Stimulated activated CD4-positive, alpha-beta T cell treated with anti-CD3 and anti-CD28 coated beads, Interleukin-1b, Interleukin-23, amount 100 ng/mL, for 24 hours (primary cell): ENCODE results near the gene MOB1B.
"Not testable (repeated sequence)": the region's sequence is repeated elsewhere in the genome, so short reads cannot be mapped to it uniquely, and the experiment has no call there.

Experiments
- DNase-seq, 4 experiments: peaks; one replicate each; pipeline ENCODE4 v3.0.0-alpha.2; 2020; ENCODE audit warnings: low read depth in 4 of 4, low spot score in 1 of 4

The MOB1B gene

DNA sequence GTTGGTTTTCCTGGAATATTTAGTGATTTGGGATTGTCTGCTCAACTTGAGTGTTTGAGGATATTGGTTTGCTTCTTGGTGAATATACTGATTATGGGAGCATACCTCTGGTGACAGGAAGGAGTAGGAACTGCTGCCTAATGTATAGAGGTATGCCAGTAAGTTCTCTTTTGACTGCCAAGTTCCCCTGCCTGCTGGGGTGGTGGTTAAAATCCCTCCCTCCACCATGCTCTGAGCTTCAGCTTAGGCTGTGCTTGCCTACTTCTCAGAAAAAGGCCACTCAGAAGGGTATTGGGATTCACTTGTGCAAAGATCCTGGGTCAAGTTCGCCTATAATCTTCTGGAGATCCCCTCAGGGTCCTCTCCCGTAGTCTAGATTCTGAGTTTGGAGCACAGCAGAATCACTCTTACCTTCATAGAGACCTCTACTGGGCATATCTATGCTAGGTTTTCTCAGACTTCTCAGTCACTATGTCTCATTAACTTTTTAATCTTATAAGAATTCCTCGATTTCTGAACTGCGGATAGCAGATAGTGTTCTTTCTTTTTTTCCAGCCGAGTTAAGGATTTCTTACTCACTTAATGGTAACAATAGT is 46.6 kb downstream of the MOB1B start:
- no peak for DNase-seq

DNA sequence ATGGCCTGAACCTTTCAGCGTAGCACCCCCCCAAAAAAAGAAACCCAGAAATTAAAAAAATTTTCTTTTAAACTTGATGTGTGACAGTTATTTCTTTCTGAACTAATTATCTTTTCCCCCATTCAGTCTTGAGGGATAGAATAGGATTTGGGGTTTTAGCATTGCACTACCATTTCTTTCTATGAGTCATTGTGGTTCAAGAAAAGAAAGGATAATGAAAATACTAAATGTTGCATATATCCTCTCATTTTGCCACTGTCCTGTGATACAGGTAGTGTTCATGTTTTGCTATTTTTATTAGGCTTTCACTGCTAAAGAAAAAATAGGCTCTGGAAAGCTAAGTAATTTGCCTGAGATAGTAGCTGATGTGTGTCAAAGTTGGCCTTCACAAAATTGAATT is 51.9 kb downstream of the MOB1B start:
- no peak for DNase-seq

DNA sequence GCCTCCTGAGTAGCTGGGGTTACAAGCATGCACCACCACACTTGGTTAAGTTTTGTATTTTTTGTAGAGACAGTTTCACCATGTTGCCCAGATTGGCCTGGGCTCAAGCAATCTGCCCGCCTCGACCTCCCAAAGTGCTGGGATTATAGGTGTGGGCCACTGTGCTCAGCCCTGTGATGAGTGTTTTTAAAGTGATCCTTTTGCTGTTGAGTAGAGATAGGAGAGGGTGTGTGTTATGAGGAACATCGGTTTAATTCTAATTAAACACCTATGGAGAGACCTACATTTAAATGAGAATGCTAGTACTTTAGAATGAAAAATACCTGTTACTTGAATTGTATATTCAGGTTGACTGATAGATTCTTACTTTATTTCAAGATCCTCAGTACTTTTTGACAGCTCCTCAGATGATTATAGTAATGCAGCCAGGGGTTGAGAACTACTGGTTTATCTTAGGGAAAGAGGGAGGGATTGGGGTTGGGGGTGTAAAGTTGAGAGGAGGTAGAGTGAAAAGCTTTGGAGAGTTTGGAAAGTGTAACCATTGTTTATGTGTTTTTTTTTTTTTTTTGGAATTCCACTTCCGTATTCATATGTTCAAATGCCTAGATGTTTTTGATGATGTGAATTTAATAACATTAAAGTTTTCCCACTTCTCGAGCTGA is 54.5 kb downstream of the MOB1B start:
- DNase-seq: no peak

DNA sequence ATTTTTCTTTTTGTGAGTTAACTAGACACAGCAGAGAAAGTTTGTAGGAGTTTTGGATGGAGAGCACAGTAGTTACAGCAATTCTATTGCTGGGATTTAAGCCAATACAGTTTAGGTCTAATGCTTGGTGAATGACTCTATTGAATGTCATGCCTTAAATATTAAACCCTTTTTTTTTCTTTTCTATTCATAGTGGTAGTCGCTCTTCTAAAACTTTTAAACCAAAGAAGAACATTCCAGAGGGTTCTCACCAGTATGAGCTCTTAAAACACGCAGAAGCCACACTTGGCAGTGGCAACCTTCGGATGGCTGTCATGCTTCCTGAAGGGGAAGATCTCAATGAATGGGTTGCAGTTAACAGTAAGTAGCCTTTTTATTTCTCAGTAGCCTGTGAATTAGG is 56.5 kb downstream of the MOB1B start:
- DNase-seq: no peak

DNA sequence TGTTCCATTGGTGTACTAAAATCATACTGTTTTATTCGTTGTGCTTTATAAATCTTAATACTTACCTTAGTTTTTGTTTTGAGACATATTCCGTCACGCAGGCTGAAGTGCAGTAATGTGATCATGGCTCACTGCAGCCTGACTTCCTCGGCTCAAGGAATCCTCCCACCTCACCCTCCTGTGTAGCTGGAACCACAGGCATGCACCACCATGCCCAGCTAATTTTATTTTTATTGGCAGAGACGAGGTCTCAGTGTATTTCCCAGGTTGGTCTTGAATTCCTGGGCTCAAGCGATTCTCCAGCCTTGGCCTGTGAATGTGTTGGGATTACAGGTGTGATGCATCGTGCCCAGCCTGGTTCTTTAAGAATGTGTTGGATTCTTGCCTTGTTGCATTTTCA is 66.9 kb downstream of the MOB1B start:
- no peak for DNase-seq

DNA sequence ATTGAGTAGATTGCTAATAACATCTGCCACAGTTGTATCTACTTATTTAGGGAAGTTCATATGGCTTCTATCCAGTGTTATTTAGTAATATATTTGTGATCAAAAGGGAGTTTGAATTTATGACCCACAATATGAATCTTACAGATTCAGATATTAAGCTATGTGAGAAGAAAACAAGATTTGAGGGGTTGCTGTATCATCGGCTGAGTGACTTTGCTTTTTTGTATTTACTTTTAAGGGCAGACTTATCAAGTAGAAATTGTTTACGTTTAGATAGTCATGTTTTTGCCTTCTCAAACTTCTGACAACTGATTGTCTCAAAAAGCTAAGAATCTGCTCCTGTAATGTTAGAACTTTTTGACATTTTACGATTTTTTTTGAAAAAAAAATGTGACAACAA is 74.1 kb downstream of the MOB1B start:
- no peak for DNase-seq

DNA sequence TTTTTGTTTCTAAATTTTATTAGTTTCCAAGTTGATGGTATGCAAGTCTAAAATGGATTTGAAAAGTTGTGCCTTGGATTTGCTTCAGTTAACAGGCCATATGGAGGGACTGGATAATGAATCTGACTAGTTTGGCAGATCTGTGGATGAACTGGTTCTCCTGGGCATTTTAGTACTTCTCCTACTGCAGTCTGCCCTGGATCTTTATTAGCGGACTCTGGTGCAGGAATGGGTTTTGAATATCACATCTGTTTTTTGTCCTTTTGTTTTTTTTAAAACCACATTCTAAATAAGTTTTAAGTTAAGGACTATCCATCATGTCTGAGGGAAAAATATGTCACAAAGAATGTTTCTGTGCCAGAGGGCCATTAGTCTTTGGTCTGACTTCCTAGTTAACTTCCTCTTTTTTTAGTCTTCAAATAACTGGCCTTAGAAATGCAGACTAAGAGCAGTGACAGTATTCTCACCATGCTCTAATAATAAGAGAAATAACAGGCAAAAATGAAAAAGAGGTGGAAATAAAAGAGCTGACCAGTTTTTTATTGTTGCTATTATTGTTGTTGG is 77.4 kb downstream of the MOB1B start:
- DNase-seq: no peak

DNA sequence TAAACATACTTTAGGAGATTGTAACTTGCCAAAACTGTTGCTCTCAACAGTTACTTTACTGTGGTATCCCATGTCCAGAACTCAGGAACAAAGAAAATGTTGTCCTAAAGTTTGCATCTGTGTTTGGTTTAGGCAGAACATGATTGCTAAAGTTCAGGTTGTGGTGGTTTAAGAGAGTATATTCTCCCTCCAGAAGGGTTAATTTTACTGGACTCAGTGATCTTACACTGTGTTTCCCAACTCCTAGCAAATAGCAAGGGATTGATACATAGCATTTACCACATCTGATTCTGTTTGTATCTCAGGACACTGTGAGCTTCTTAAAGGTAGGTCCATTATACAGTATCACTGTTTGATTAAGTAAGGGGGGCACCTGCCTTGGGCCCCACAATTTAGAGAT is 78.0 kb downstream of the MOB1B start:
- DNase-seq: no peak

DNA sequence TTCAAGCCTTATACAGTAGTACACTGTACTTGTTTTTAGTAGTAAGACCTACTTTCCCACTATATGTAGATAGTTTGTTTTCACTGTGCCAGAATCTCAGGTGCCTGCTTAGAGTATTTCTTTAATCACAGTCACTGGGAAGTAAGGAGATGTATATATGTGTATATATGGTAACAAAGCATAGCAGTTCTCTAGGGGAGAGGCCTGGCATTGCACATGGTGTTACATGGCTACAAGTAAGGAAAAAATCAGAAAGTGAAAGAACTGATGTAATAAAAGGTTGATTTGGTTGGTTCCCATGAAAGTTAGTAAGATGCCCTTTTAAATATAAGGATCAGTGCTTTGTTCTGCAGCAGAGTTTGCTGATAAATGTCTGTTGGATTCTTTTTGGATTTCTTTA is 81.9 kb downstream of the MOB1B start:
- DNase-seq: no peak

DNA sequence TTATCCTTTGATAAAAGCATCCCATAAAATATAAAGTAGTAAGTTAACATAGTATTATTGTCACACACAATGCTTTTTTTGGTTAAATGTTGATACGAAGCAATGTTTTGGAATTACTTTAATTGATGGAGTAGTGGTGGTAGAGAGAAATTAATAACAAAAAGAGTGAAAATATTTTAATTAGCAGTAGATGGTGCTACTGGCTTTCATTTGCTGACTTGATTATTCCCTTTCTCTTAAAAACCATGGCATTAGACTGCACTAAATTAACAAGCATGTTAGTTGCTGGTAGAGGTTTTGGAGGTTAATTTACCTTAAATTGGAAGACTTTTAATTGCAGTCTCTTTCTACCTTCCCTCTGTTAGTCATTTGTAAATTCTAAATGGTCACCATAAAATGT is 82.4 kb downstream of the MOB1B start:
- DNase-seq: no peak

DNA sequence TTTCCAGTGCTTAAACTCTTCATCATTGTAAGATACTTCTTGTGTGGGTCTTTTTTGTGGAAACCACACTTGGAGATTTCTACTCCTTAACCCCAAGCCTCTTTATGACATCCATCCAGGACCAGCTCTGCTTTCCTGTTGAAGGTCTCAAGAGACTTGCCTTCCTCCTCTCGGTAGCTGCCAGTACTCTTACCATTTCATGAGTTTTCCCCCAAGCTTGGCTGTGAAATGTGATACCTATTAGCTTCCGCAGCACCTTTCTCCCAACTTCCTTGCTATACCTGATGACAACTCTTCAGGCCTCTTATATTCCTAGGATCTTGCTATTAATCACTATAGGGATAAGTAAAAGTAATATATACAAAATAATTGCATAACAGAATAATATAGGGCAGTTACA is 89.4 kb downstream of the MOB1B start:
- no peak for DNase-seq

DNA sequence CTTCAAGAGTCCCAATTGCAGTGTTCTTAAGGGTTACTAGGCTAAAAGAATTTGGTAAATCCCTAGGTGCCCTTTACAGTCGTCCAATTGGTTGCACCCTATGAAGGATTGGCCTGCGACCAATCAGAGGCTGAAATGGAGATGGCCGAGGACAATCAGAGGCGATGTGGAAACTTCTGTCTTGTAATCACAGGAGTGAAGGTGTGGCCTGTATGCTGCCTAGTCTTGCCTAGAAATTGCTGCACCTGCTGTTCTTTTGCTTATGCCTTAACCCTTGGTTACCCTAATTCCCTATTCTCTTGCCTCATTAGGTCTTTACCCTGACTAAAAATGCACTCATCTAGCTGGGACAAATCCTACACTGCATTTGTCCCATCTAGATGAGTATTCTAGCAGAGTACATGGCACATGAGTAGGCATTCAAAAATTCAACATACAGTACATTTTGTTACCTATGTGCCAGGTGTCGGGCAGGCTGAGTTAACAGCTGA is 90.3 kb downstream of the MOB1B start:
- DNase-seq: no peak

DNA sequence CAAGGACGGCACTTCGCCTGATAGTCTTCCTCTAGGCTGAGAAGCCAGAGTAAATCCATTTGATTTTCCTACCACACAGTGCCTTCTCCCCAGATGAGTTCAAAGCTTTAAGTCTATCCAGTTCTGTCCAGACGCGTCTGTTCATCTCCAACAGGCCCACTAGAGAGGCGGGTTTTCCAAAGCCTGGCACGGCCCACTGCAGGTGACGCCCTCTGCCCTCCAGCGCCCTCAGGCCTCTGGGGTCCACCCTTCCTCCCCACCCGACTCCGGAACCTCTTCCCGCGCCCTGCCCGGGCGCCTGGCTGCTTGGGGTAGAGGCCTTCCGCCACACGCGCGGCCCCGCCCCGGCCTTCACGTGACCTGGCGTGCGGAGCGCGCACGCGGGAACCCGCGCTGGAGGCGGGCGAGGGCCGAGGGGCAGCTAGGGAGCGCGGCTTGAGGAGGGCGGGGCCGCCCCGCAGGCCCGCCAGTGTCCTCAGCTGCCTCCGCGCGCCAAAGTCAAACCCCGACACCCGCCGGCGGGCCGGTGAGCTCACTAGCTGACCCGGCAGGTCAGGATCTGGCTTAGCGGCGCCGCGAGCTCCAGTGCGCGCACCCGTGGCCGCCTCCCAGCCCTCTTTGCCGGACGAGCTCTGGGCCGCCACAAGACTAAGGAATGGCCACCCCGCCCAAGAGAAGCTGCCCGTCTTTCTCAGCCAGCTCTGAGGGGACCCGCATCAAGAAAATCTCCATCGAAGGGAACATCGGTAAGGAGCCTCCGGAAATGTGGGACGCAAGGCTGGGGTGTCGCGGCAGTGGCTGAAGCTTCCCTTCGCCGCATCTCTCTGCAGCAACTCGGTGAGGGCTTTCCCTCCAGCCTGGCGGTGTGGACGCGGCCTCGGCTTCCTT is 91.3 kb downstream of the MOB1B start, which contains the start of gene DCK:
DCK (plus strand) TSS at position 469 of the 888 bp plus-strand sequence; CDS start at position 656, 187 bp downstream.
- DNase-seq: peak; percentile 61 to 84 (median 76)

DNA sequence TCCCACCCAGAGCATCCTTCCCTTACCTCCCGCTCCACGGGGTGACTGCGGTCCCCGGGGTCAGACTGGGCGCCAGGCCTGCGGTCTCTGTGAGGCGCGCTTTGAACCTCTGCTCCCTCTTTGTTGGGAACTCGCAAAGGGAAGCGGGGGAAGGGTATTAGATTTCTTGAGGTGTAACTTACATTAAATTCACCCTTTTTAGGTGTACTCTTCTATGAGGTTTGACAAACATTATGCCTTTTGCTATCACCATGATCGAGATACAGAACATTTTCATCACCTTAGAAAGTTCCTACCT is 91.8 kb downstream of the MOB1B start:
- DNase-seq: no peak

DNA sequence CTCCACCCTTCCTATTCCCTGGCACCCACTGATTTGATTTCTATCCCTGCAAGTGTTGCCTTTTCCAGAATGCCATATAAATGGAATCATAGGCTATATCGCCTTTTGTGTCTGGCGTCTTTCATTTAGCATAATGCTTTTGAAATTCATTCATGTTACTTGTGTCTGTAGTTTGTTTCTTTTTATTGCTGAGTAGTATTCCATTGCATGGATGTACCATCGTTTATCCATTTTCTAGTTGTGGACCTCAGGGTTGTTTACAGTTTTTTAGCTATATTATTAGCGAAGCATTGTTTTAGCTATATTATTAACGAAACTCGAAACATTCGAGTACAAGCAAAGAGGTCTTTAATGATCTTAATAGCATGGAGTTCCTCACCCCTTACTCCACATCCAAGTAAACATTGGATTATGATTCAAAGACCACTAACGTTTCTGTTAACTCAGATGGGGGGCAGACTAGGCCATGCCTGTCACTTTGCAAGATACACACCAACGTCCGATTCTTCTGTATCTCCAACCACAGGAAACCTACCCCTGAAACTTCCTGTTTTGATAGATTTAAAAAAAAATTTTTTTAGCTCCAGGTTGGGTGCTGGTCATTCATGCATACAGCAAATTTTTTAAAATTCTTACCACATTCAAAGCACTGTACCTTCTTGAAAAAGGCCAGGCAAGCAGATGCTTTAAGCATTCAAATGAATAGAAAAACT is 92.4 kb downstream of the MOB1B start:
- DNase-seq: no peak

DNA sequence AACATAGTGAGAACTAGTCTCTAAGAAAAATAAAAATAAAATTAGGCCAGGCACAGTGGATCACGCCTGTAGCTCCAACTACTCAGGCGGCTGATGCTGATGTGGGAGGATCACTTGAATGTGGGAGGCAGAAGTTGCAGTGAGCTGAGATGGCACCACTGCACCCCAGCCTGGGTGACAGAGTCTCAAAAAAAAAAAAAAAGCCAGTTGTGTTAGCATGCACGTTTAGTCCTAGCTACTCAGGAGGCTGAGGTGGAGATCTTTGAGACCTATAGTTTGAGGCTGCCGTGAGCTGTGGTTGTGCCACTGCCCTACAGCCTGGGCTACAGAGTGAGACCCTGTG is 93.8 kb downstream of the MOB1B start:
- no peak for DNase-seq

DNA sequence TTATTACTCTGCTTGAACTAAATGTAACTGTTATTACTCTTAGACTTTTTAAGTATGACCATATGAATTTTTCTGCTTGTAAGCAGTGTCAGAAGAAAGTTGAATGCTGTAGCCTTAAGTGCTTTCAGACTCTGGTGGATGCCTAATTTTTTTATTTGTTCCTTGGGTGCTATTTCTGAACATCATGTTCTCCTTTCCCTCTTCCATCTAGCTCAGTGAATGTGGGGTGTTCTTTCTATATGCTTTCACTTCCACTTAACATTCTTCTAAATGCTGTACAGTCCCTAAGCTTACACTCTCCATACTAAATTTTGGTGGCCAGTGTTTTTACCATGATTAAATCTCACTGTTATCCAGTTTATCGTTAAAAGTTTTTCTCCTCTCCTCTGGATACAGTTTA is 94.9 kb downstream of the MOB1B start:
- no peak for DNase-seq

DNA sequence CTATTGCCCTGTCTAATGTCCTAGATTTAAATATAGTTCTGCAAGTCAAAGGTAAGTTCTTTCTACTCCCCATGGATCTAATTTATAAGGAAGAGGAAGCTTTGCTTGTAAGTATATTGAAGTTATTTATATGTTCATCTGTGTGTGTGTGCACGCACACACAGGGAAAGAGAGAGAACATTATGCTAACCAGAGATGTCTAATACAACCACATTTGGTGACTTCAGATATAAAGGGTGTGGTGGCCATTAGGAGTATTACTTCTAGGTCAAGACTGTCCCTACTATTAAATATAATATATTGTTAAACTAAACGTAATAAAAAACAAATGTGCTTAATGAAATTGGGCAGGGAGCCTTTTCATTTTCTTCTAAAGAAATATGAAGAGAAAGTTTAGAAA is 95.4 kb downstream of the MOB1B start:
- DNase-seq: no peak

DNA sequence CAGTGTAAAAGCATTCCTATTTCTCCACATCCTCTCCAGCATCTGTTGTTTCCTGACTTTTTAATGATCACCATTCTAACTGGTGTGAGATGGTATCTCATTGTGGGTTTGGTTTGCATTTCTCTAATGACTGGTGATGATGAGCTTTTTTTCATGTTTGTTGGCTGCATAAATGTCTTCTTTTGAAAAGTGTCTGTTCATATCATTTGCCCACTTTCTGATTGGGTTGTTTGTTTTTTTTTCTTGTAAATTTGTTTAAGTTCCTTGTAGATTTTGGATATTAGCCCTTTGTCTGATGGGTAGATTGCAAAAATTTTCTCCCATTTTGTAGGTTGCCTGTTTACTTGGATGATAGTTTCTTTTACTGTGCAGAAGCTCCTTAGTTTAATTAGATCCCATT is 97.5 kb downstream of the MOB1B start:
- DNase-seq: not testable (repeated sequence)

DNA sequence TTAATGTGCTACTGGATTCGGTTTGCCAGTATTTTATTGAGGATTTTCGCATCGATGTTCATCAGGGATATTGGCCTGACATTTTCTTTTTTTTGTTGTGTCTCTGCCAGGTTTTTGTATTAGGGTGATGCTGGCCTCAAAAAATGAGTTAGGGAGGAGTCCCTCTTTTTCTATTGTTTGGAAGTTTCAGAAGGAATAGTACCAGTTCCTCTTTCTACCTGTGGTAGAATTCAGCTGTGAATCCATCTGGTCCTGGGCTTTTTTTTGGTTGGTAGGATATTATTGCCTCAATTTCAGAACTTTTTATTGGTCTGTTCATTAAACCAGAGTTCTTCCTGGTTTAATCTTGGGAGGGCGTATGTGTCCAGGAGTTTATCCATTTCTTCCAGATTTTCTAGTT is 99.2 kb downstream of the MOB1B start:
- not testable (repeated sequence) for DNase-seq

DNA sequence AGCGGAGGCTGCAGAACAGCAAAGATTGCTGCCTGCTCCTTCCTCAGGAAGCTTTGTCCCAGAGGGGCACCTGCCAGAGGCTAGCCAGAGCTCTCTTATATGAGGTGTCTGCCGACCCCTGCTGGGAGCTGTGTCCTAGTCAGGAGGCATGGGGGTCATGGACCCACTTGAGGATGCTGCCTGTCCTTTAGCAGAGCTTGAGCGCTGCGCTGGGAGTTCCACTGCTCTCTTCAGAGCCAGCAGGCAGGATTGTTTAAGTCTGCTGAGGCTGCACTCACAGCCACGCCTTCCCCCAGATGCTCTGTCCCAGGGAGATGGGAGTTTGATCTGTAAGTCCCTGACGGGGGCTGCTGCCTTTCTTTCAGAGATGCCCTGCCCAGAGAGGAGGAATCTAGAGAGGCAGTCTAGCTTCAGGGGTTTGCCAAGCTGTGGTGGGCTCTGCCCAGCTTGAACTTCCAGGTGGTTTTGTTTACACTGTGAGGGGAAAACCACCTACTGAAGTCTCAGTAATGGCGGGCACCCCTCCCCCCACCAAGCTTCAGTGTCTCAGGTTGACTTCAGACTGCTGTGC is 102.2 kb downstream of the MOB1B start:
- no peak for DNase-seq
